ENCODE measurements around the gene PRAMEF5.
"Not testable (repeated sequence)": the region's sequence is repeated elsewhere in the genome, so short reads cannot be mapped to it uniquely, and the experiment has no call there.

DNA sequence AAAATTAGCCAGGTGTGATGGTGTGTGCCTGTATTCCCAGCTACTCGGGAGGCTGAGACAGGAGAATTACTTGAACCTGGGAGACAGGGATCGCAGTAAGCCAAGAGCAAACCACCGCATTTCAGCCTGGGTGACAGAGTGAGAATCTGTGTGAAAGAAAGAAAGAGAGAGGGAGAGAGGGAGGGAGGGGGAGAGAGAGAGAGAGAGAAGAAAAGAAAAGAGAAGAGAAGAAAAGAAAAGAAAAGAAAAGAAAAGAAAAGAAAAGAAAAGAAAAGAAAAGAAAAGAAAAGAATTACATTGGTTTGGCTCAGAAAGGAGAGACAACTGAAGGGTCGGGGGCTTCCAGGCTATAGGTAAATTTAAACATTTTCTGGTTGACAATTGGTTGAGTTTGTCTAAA lies 14.4 kb upstream of the PRAMEF5 start:
- TF ChIP-seq EZH2 (IDR thresholded peaks at IDR 0.05; ENCODE audit: borderline replicate concordance, low read depth, low read length); TGIF2 (CRISPR knock-in tag; IDR thresholded peaks at IDR 0.05); ZC3H11A (IDR thresholded peaks at IDR 0.05; ENCODE audit: low read depth, low read length); YY1 (IDR thresholded peaks at IDR 0.05; ENCODE audit: borderline replicate concordance in 1 of 3, control insufficient read depth in 1 of 3, extremely low read depth in 1 of 3, insufficient read depth in 3 of 3, insufficient read length in 1 of 3, insufficient replicate concordance in 2 of 3, low read depth in 1 of 3, low read length in 2 of 3); ZFP30 (CRISPR knock-in tag; IDR thresholded peaks at IDR 0.05; ENCODE audit: borderline replicate concordance); BRCA1 (IDR thresholded peaks at IDR 0.05); BRCA1 (CRISPR knock-in tag; IDR thresholded peaks at IDR 0.05); CBFB (CRISPR knock-in tag; IDR thresholded peaks at IDR 0.05); RCOR1 (IDR thresholded peaks at IDR 0.05; ENCODE audit: borderline replicate concordance in 1 of 2, low read depth in 2 of 2, low read length in 2 of 2); SETDB1 (IDR thresholded peaks at IDR 0.05; ENCODE audit: low read length); GABPA (tag; conservative IDR thresholded peaks at IDR 0.05; ENCODE audit: low read depth); NFE2L1 (tag; IDR thresholded peaks at IDR 0.05; ENCODE audit: borderline replicate concordance, low read depth): not testable (repeated sequence)
- TF ChIP-seq, protein P1, sequence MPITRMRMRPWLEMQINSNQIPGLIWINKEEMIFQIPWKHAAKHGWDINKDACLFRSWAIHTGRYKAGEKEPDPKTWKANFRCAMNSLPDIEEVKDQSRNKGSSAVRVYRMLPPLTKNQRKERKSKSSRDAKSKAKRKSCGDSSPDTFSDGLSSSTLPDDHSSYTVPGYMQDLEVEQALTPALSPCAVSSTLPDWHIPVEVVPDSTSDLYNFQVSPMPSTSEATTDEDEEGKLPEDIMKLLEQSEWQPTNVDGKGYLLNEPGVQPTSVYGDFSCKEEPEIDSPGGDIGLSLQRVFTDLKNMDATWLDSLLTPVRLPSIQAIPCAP (CRISPR knock-in tag; IDR thresholded peaks at IDR 0.05; ENCODE audit: borderline replicate concordance), result not testable (repeated sequence)
- TF ChIP-seq, protein P2, sequence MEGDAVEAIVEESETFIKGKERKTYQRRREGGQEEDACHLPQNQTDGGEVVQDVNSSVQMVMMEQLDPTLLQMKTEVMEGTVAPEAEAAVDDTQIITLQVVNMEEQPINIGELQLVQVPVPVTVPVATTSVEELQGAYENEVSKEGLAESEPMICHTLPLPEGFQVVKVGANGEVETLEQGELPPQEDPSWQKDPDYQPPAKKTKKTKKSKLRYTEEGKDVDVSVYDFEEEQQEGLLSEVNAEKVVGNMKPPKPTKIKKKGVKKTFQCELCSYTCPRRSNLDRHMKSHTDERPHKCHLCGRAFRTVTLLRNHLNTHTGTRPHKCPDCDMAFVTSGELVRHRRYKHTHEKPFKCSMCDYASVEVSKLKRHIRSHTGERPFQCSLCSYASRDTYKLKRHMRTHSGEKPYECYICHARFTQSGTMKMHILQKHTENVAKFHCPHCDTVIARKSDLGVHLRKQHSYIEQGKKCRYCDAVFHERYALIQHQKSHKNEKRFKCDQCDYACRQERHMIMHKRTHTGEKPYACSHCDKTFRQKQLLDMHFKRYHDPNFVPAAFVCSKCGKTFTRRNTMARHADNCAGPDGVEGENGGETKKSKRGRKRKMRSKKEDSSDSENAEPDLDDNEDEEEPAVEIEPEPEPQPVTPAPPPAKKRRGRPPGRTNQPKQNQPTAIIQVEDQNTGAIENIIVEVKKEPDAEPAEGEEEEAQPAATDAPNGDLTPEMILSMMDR (IDR thresholded peaks at IDR 0.05 in 2 of 3, conservative IDR thresholded peaks at IDR 0.05 in 1 of 3; ENCODE audit: insufficient read depth in 2 of 3, low read depth in 1 of 3, low read length in 3 of 3), result not testable (repeated sequence)
- TF ChIP-seq, protein P3, sequence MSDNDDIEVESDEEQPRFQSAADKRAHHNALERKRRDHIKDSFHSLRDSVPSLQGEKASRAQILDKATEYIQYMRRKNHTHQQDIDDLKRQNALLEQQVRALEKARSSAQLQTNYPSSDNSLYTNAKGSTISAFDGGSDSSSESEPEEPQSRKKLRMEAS (CRISPR knock-in tag; IDR thresholded peaks at IDR 0.05), result not testable (repeated sequence)

Data from K562 (cell line).